ENCODE data around the gene ZNF385C. TPM values are rescaled to one million over a fixed set of nuclear protein-coding genes. Genes with fewer than 3 reads are reported as not detected.
A peak's percentile ranks its signal among the peaks of the same experiment; 100 is the strongest.

The ZNF385C gene
- total and polyA plus RNA-seq, 2 of the 13 experiments (the other 11 are each of a cell fraction or from before 2014, with no cell fraction given): 2.3 to 6.1 TPM

- TF ChIP-seq TFDP1 (CRISPR knock-in tag; IDR thresholded peaks at IDR 0.05; ENCODE audit: borderline replicate concordance) (no peak; the same call in none of the 2 replicates), ZNF709 (CRISPR knock-in tag; IDR thresholded peaks at IDR 0.05) (peak; percentile 98), ZNF430 (CRISPR knock-in tag; IDR thresholded peaks at IDR 0.05) (peak; percentile 96), PPARG (CRISPR knock-in tag; conservative IDR thresholded peaks at IDR 0.05) (peak; percentile 57; the same call in 1 of the 2 replicates), ZNF501 (CRISPR knock-in tag; IDR thresholded peaks at IDR 0.05) (peak; percentile 96), ZNF350 (CRISPR knock-in tag; IDR thresholded peaks at IDR 0.05; ENCODE audit: borderline replicate concordance, low read depth) (peak; percentile 80; the same call in 1 of the 2 replicates), ZMYM3 (CRISPR knock-in tag; IDR thresholded peaks at IDR 0.05) (peak; percentile 54), BCL6 (CRISPR knock-in tag; IDR thresholded peaks at IDR 0.05) (peak; percentile 79), SOX5 (CRISPR knock-in tag; IDR thresholded peaks at IDR 0.05; ENCODE audit: borderline replicate concordance) (peak; percentile 68), HMG20B (CRISPR knock-in tag; conservative IDR thresholded peaks at IDR 0.05) (peak; percentile 60), ZNF740 (CRISPR knock-in tag; IDR thresholded peaks at IDR 0.05) (peak; percentile 99), ZNF619 (CRISPR knock-in tag; IDR thresholded peaks at IDR 0.05) (peak; percentile 60; the same call in 1 of the 2 replicates), SP140L (CRISPR knock-in tag; IDR thresholded peaks at IDR 0.05; ENCODE audit: borderline replicate concordance) (0 out of 2 replicates have a peak, but pooled peaks have one; percentile 59), BORCS8-MEF2B (CRISPR knock-in tag; IDR thresholded peaks at IDR 0.05) (peak; percentile 89), ZNF543 (CRISPR knock-in tag; IDR thresholded peaks at IDR 0.05) (peak; percentile 94), AFF4 (CRISPR knock-in tag; IDR thresholded peaks at IDR 0.05) (peak; percentile 83), ZNF180 (CRISPR knock-in tag; IDR thresholded peaks at IDR 0.05; ENCODE audit: borderline replicate concordance, low read depth) (no peak), ZNF615 (CRISPR knock-in tag; IDR thresholded peaks at IDR 0.05; ENCODE audit: borderline replicate concordance) (no peak; the same call in 1 of the 2 replicates), RNF2 (conservative IDR thresholded peaks at IDR 0.05; ENCODE audit: low read depth) (no peak), ZNF17 (CRISPR knock-in tag; IDR thresholded peaks at IDR 0.05) (0 out of 2 replicates have a peak, but pooled peaks have one; percentile 48), ZNF556 (CRISPR knock-in tag; IDR thresholded peaks at IDR 0.05; ENCODE audit: borderline replicate concordance) (peak; percentile 94), ZNF7 (CRISPR knock-in tag; IDR thresholded peaks at IDR 0.05) (no peak), PATZ1 (CRISPR knock-in tag; IDR thresholded peaks at IDR 0.05) (peak; percentile 92)
Observed at GRCh38 chr17:42016941-42017865, 81.1 kb downstream of the ZNF385C start, which contains the start of gene DNAJC7 (continued).
